ENCODE measurements around the gene MOSPD2.

- TF ChIP-seq CTCF (IDR thresholded peaks at IDR 0.05; ENCODE audit: insufficient read depth, low read depth, low read length) (no peak), EZH2 (IDR thresholded peaks at IDR 0.05; ENCODE audit: insufficient read depth, low read length) (no peak)
Observed at GRCh38 chrX:14926471-14926870, 53.2 kb downstream of the MOSPD2 start.

Measured in astrocyte (in vitro differentiated cells and primary cell).